Immature natural killer cell (primary cell): Measurements from ENCODE around the gene DHRS11. TPM values are rescaled to one million over a fixed set of nuclear protein-coding genes. Genes with fewer than 3 reads are reported as not detected.
"Not testable (repeated sequence)": the region's sequence is repeated elsewhere in the genome, so short reads cannot be mapped to it uniquely, and the experiment has no call there.

ENCODE experiments used
- DNase-seq, 3 donors: peaks; one replicate each; pipeline ENCODE4 v3.0.0; 2022; ENCODE audit warnings: mixed read lengths in 1 of 3
- H3K27ac Mint-ChIP-seq, 6 donors: one replicate each; pipeline ENCODE4 v1.8.0; 2020; ENCODE audit warnings: mixed read lengths in 6 of 6, mild to moderate bottlenecking in 5 of 6, inconsistent platforms in 4 of 6, moderate library complexity in 3 of 6
- H3K27me3 Mint-ChIP-seq, 3 donors: one replicate each; pipeline ENCODE4 v1.8.0; 2020 to 2021; ENCODE audit warnings: low read depth in 3 of 3, mild to moderate bottlenecking in 3 of 3, mixed read lengths in 3 of 3, moderate library complexity in 3 of 3, inconsistent platforms in 1 of 3
- H3K36me3 Mint-ChIP-seq, 3 donors: one replicate each; pipeline ENCODE4 v1.8.0; 2020; ENCODE audit warnings: mixed read lengths in 3 of 3, inconsistent platforms in 2 of 3, mild to moderate bottlenecking in 2 of 3
- H3K4me1 Mint-ChIP-seq, 2 donors: one replicate each; pipeline ENCODE4 v1.8.0; 2020; ENCODE audit warnings: inconsistent platforms in 2 of 2, mild to moderate bottlenecking in 2 of 2, mixed read lengths in 2 of 2, moderate library complexity in 1 of 2
- H3K4me3 Mint-ChIP-seq, 5 donors: one replicate each; pipeline ENCODE4 v1.8.0; 2020; ENCODE audit warnings: mild to moderate bottlenecking in 5 of 5, mixed read lengths in 5 of 5, inconsistent platforms in 3 of 5, moderate library complexity in 3 of 5
- H3K9me3 Mint-ChIP-seq, 6 donors: one replicate each; pipeline ENCODE4 v1.8.0; 2020; ENCODE audit warnings: mild to moderate bottlenecking in 6 of 6, mixed read lengths in 6 of 6, inconsistent platforms in 4 of 6, moderate library complexity in 3 of 6
- polyA plus RNA-seq, 3 donors: library from polyadenylated mRNA; unstranded; fragments of 300-500 nt; fragmentation: Illumina TruSeq; gene quantifications; one replicate each; pipeline ENCODE4 v1.2.3, GENCODE V29; 2021

Gene DHRS11
- polyA plus RNA-seq, 3 donors from 2014 or later, result 3.3 to 6.0 TPM; not detected in 1

GRCh38 chr17:36599546-36600250 lies 8.0 kb downstream of the DHRS11 start:
- H3K27me3 Mint-ChIP-seq, result peaks cover 0 to 13% (median 4%) of the 10 kb centered on the region in 3 donors
- peaks cover 0 to 3% (median 0%) of the 10 kb centered on the region in 3 donors for H3K36me3 Mint-ChIP-seq
- peaks cover 31 to 35% of the 10 kb centered on the region in 2 donors for H3K4me1 Mint-ChIP-seq
- no peak for DNase-seq
- no peak overlapping the region for H3K27ac Mint-ChIP-seq
- H3K4me3 Mint-ChIP-seq, result peak overlapping the region in 3 of 5 donors; percentile 90 to 93 (median 91)
- H3K9me3 Mint-ChIP-seq, result no peaks in the 10 kb centered on the region

DNA sequence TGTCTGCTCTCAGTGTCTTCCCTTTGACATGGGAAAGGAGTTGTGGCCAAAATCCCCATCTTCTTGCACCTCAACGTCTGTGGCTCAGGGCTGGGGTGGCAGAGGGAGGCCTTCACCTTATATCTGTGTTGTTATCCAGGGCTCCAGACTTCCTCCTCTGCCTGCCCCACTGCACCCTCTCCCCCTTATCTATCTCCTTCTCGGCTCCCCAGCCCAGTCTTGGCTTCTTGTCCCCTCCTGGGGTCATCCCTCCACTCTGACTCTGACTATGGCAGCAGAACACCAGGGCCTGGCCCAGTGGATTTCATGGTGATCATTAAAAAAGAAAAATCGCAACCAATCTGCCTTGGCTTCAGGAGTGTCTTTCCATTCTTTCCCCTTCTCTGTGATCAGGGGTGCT lies 8.8 kb downstream of the DHRS11 start:
- Mint-ChIP-seq H3K9me3 (no peaks in the 10 kb centered on the region), H3K4me1 (peaks cover 34 to 38% of the 10 kb centered on the region in 2 donors), H3K36me3 (peaks cover 0 to 3% (median 0%) of the 10 kb centered on the region in 3 donors), H3K27ac (peak overlapping the region; percentile 88 to 95 (median 93)), H3K27me3 (peaks cover 0 to 13% (median 4%) of the 10 kb centered on the region in 3 donors), H3K4me3 (peak overlapping the region; percentile 87 to 96 (median 91))
- no peak for DNase-seq

- H3K27ac Mint-ChIP-seq, result peak overlapping the region; percentile 88 to 95 (median 93)
- no peak for DNase-seq
- peak overlapping the region; percentile 87 to 96 (median 91) for H3K4me3 Mint-ChIP-seq
Measured at GRCh38 chr17:36600936-36601302, 9.2 kb downstream of the DHRS11 start.

GRCh38 chr17:36601303-36602029 lies 9.8 kb downstream of the DHRS11 start, which contains the start of gene MRM1:
MRM1 (plus strand) TSS chr17:36601583; CDS start chr17:36601811, 228 bp downstream.
- H3K4me1 Mint-ChIP-seq, result peaks cover 41 to 47% of the 10 kb centered on the region in 2 donors
- peak; percentile 87 to 91 (median 89) for DNase-seq
- H3K27me3 Mint-ChIP-seq, result peaks cover 0 to 13% (median 4%) of the 10 kb centered on the region in 3 donors
- H3K27ac Mint-ChIP-seq, result peak within 1 kb of the TSS; percentile 88 to 95 (median 93)
- H3K4me3 Mint-ChIP-seq, result peak within 1 kb of the TSS; percentile 87 to 96 (median 91)
- no peaks in the 10 kb centered on the region for H3K9me3 Mint-ChIP-seq
- H3K36me3 Mint-ChIP-seq, result peaks cover 0 to 5% (median 3%) of the 10 kb centered on the region in 3 donors

More at GRCh38 chr17:36600936-36601302, 9.2 kb downstream of the DHRS11 start:
- peaks cover 0 to 13% (median 4%) of the 10 kb centered on the region in 3 donors for H3K27me3 Mint-ChIP-seq
- H3K9me3 Mint-ChIP-seq, result no peaks in the 10 kb centered on the region
- H3K4me1 Mint-ChIP-seq, result peaks cover 38 to 43% of the 10 kb centered on the region in 2 donors
- H3K36me3 Mint-ChIP-seq, result peaks cover 0 to 3% (median 2%) of the 10 kb centered on the region in 3 donors

- Mint-ChIP-seq H3K27ac (peak overlapping the region; percentile 34 to 92 (median 69)), H3K36me3 (peaks cover 0 to 5% (median 3%) of the 10 kb centered on the region in 3 donors), H3K4me3 (peak overlapping the region; percentile 87 to 96 (median 91)), H3K4me1 (peaks cover 41 to 47% of the 10 kb centered on the region in 2 donors), H3K9me3 (no peaks in the 10 kb centered on the region), H3K27me3 (peaks cover 0 to 10% (median 4%) of the 10 kb centered on the region in 3 donors)
- DNase-seq, result peak in 1 of 3 donors; percentile 11
Measured at GRCh38 chr17:36602030-36602748, 10.5 kb downstream of the DHRS11 start.

DNA sequence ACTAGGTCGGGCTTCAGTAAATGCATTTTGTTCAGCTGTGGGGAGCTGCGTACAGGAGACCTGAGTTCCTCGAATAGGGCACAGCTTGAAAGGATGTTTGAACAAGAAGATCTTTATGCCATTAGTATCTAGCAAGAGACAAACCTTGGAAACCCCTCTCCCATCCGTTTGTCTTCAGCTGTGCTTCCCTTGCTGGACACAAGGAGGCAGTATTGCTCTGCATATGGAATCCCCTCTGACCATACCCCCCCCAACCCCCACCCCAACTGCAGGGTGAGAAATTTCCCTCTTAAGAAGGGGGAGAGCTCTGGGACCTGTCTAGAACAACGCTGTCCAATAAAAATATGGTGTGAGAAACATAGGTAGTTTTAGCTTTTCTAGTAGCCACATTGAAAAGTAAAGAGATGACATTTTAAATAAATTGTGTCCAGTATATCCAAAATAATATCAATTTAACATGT lies 11.3 kb downstream of the DHRS11 start:
- peaks cover 41 to 47% of the 10 kb centered on the region in 2 donors for H3K4me1 Mint-ChIP-seq
- DNase-seq, result peak; percentile 60 to 65 (median 65)
- H3K27ac Mint-ChIP-seq, result peak overlapping the region; percentile 12 to 62 (median 49)
- H3K9me3 Mint-ChIP-seq, result no peaks in the 10 kb centered on the region
- H3K36me3 Mint-ChIP-seq, result peaks cover 0 to 5% (median 0%) of the 10 kb centered on the region in 3 donors
- H3K27me3 Mint-ChIP-seq, result peaks cover 0 to 10% (median 4%) of the 10 kb centered on the region in 3 donors
- H3K4me3 Mint-ChIP-seq, result peak overlapping the region; percentile 87 to 96 (median 91)

DNA sequence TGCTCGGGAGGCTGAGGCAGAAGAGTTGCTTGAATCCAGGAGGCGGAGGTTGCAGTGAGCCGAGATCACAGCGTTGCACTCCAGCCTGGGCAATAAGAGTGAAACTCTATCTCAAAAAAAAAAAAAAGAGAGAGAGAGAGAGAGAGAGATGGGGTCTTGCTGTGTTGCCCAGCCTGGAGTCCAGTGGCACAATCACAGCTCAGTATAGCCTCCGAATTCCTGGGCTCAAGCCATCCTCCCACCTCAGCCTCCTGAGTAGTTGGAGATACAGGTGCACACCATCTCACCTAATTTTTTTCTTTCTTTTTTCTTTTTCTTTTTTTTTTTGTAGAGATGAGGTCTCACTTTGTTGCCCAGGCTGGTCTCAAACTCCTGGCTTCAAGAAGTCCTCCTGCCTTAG lies 13.3 kb downstream of the DHRS11 start:
- not testable (repeated sequence) for DNase-seq, H3K4me3 Mint-ChIP-seq, H3K36me3 Mint-ChIP-seq, H3K9me3 Mint-ChIP-seq
- H3K4me1 Mint-ChIP-seq, result peaks cover 56 to 63% of the 10 kb centered on the region in 2 donors
- peaks cover 0 to 10% (median 4%) of the 10 kb centered on the region in 3 donors for H3K27me3 Mint-ChIP-seq
- peak overlapping the region in 1 of 6 donors; percentile 67 for H3K27ac Mint-ChIP-seq

GRCh38 chr17:36608280-36608679 lies 16.6 kb downstream of the DHRS11 start:
- Mint-ChIP-seq H3K4me1 (peaks cover 35 to 40% of the 10 kb centered on the region in 2 donors), H3K4me3 (no peak overlapping the region), H3K9me3 (no peaks in the 10 kb centered on the region), H3K36me3 (peaks cover 0 to 5% (median 0%) of the 10 kb centered on the region in 3 donors), H3K27me3 (peaks cover 0 to 6% (median 2%) of the 10 kb centered on the region in 3 donors), H3K27ac (peak overlapping the region in 2 of 6 donors; percentile 46 to 55)
- DNase-seq, result no peak

DNA sequence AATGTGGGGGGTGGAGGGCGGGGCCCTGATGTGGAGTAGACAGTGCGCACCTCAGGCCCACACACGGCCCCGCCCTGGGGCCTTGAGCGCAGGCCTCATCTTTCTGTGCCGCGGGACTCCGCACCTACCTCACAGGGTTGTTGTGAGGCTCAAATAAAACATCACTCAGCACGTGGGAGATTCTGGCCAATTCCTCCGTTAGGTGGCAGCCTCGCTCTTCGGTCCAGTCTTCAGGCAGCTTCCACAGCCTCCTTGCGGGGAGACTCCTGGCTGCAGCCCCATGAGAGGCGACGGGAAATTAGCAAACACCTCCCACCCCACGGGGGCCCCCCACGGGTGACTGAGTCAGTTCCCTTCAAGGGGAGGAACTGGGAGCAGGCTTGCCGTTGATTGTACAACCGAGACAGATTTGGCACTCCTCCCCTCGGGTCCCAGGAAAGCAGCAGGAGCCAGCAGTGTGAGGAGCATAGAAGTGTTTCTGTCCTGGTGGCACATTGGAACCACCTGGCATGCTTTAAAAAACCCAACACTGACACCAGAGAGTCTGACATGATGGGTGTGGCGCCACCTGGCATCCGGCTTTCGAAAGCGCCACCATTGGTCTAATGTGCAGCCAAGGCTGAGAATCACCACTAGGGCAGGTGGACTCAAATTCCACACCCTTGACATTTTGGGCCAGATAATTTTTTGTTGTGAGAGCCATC lies 17.3 kb downstream of the DHRS11 start:
- DNase-seq, result no peak
- peaks cover 0 to 5% (median 0%) of the 10 kb centered on the region in 3 donors for H3K36me3 Mint-ChIP-seq
- H3K4me3 Mint-ChIP-seq, result peak overlapping the region in 1 of 5 donors; percentile 23
- peaks cover 0 to 6% (median 0%) of the 10 kb centered on the region in 3 donors for H3K27me3 Mint-ChIP-seq
- H3K9me3 Mint-ChIP-seq, result no peaks in the 10 kb centered on the region
- no peak overlapping the region for H3K27ac Mint-ChIP-seq
- H3K4me1 Mint-ChIP-seq, result peaks cover 32 to 34% of the 10 kb centered on the region in 2 donors

DNA sequence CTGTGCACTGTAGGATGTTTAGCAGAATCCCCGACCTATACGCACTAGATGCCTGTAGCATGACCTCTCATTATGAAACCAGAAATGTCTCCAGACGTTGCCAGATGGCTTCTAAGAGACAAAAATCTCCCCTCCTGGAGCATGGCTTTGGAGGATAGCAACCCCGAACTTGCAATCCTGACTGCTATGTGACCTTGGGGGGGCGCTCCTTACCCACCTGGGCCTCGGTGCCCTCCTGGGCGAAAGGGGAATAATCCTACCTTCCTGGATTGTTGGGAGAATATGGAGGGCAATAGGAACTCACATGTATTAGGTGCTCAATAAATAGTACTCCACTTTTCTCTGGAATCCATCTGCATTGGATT lies 17.8 kb downstream of the DHRS11 start:
- Mint-ChIP-seq H3K27me3 (peaks cover 0 to 5% (median 0%) of the 10 kb centered on the region in 3 donors), H3K4me3 (no peak overlapping the region), H3K36me3 (peaks cover 0 to 5% (median 0%) of the 10 kb centered on the region in 3 donors), H3K9me3 (no peaks in the 10 kb centered on the region), H3K4me1 (peaks cover 27 to 29% of the 10 kb centered on the region in 2 donors), H3K27ac (no peak overlapping the region)
- DNase-seq, result no peak

DNA sequence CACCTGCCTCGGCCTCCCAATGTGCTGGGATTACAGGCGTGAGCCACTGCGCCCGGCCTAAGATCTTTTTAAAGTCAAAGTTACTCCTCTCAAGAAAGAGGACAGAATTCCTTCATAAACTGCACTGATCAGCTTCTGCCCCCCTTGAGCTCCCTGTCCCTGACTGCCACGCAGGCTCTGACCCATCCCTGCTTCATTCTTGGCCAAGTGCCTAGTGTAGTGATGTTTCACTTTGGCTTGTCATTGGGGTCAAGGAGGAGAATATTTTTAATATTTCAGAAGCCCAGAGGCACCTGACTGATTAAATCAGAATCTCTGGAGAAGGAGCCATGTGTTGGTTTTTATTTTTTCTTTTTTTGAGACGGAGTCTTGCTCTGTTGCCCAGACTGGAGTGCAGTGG lies 18.8 kb downstream of the DHRS11 start:
- H3K27ac Mint-ChIP-seq, result no peak overlapping the region
- no peak overlapping the region for H3K4me3 Mint-ChIP-seq
- peaks cover 0 to 5% (median 0%) of the 10 kb centered on the region in 3 donors for H3K27me3 Mint-ChIP-seq
- no peaks in the 10 kb centered on the region for H3K9me3 Mint-ChIP-seq
- H3K4me1 Mint-ChIP-seq, result peaks cover 22 to 24% of the 10 kb centered on the region in 2 donors
- no peak for DNase-seq
- peaks cover 0 to 5% (median 0%) of the 10 kb centered on the region in 3 donors for H3K36me3 Mint-ChIP-seq

GRCh38 chr17:36611345-36612072 lies 19.8 kb downstream of the DHRS11 start:
- Mint-ChIP-seq H3K36me3 (no peaks in the 10 kb centered on the region), H3K27me3 (peaks cover 0 to 5% (median 0%) of the 10 kb centered on the region in 3 donors), H3K27ac (no peak overlapping the region), H3K4me3 (no peak overlapping the region), H3K9me3 (no peaks in the 10 kb centered on the region), H3K4me1 (peaks cover 15 to 16% of the 10 kb centered on the region in 2 donors)
- no peak for DNase-seq
